Type B pancreatic cell (in vitro differentiated cells): ENCODE data around the gene PAGE4. TPM values are rescaled to one million over a fixed set of nuclear protein-coding genes. Genes with fewer than 3 reads are reported as not detected.

Experiments used
- DNase-seq: peaks from one replicate; pipeline ENCODE4 v3.0.0; 2021; ENCODE audit warnings: mixed read lengths; ENCODE audit not compliant: unreplicated experiment; ENCODE audit errors: extremely low spot score
- H3K27ac Mint-ChIP-seq: 2 replicates; pipeline ENCODE4 v1.8.0; 2021; ENCODE audit warnings: mild to moderate bottlenecking, mixed read lengths
- H3K27me3 Mint-ChIP-seq: 2 replicates; pipeline ENCODE4 v1.8.0; 2021; ENCODE audit warnings: mixed read lengths
- H3K36me3 Mint-ChIP-seq: 2 replicates; pipeline ENCODE4 v1.8.0; 2021; ENCODE audit warnings: mixed read lengths
- H3K4me1 Mint-ChIP-seq: one replicate; pipeline ENCODE4 v1.8.0; 2021; ENCODE audit warnings: mixed read lengths; ENCODE audit not compliant: unreplicated experiment
- H3K4me3 Mint-ChIP-seq: 2 replicates; pipeline ENCODE4 v1.8.0; 2021; ENCODE audit warnings: mild to moderate bottlenecking, mixed read lengths
- H3K9me3 Mint-ChIP-seq: 2 replicates; pipeline ENCODE4 v1.8.0; 2021; ENCODE audit warnings: mixed read lengths
- CTCF ChIP-seq: fragments of 200-600 bp; sonication (generic); conservative IDR thresholded peaks from 2 replicates; pipeline ENCODE4 v1.5.0; 2021; ENCODE audit warnings: antibody characterized with exemption, mild to moderate bottlenecking
- total RNA-seq: library from RNA; stranded (reverse); gene quantifications from 2 replicates; pipeline ENCODE4 v1.2.1, GENCODE V29; 2021; ENCODE audit warnings: low replicate concordance

Gene PAGE4
- total RNA-seq, 1 donor from 2014 or later, result not detected

DNA sequence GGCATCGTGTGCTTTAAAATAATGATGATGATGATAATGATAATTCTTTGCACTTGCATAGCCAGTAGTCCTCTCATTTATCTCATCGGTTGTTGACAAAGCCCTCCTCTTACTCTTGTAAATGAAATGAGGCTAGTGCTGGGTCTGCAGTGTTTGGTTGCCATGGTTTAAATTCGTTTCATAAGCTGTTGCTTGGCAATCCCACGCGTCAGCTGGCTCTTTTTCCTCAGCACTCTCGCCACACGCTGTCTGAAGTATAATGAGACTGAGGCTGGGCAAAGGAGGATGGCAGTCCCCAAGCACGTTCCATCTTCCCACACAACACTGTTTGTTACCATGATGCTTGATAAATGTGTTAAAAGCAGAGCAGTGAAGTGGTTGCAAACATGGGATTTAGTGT, 15.5 kb downstream of the PAGE4 start:
- no peak for DNase-seq
- Mint-ChIP-seq H3K27me3 (no peaks in the 10 kb centered on the region), H3K36me3 (no peaks in the 10 kb centered on the region), H3K4me3 (no peak overlapping the region), H3K27ac (no peak overlapping the region), H3K4me1 (peaks cover 6% of the 10 kb centered on the region), H3K9me3 (no peaks in the 10 kb centered on the region)
- no peak for TF ChIP-seq CTCF

DNA sequence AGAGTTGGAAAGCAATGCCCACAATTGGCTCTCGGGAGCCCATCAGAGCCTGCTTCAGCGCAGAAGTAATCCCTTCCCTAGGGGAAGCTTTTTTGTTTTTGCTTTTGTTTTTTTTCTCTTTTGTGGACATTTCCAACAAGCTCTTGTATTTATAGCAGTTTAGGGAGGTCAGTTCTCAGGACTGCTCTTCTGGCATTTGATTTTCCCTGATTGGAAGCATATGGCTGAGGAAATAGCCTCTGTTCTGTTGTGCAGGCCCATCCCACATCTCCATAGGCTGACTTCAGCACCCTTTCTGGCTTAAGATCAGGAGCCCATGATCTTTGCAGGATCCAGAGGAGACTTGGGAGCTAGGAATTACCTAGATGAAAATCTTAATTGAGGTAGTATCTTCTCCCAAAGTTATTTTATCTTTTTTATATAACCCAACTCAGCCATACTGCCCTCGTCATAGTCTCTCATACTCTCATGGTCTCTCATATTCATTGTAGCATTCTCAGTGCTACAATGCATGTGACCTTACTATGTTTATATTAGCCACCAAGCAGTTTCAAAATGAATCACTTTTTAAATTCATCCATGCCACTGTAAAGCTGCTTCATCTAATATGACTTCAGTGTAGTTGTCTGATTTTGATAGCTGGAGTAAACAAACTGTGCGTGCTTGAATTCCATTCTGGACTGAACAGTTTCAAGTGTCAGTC, 16.7 kb downstream of the PAGE4 start:
- H3K4me3 Mint-ChIP-seq, result no peak overlapping the region
- no peak overlapping the region for H3K27ac Mint-ChIP-seq
- DNase-seq, result no peak
- no peaks in the 10 kb centered on the region for H3K27me3 Mint-ChIP-seq
- no peaks in the 10 kb centered on the region for H3K36me3 Mint-ChIP-seq
- peaks cover 6% of the 10 kb centered on the region for H3K4me1 Mint-ChIP-seq
- H3K9me3 Mint-ChIP-seq, result no peaks in the 10 kb centered on the region
- no peak for TF ChIP-seq CTCF

GRCh38 chrX:49846522-49846921, 17.4 kb downstream of the PAGE4 start:
- Mint-ChIP-seq H3K4me1 (peaks cover 6% of the 10 kb centered on the region), H3K36me3 (no peaks in the 10 kb centered on the region), H3K9me3 (no peaks in the 10 kb centered on the region)

DNA sequence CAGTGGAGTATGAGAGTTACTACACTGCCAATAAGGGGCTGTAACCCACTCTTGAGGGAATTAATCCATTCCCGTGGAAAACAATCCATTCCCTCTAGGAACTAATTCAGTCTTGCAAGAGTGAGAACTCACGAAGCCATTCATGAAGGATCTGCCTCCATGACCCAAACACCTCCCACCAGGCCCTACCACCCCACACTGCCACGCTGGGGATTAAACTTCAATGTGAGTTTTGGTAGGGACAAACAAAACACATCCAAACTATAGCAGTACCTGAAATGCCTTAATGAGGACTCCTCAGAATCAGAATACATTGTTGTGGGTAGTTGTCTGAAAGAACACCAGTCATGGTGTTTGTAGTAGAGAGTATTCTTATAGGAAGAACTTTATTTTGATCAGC, 19.2 kb downstream of the PAGE4 start:
- no peak overlapping the region for H3K27ac Mint-ChIP-seq
- no peaks in the 10 kb centered on the region for H3K27me3 Mint-ChIP-seq
- H3K4me1 Mint-ChIP-seq, result peaks cover 6% of the 10 kb centered on the region
- DNase-seq, result no peak
- no peak overlapping the region for H3K4me3 Mint-ChIP-seq
- H3K9me3 Mint-ChIP-seq, result no peaks in the 10 kb centered on the region
- no peak for TF ChIP-seq CTCF
- no peaks in the 10 kb centered on the region for H3K36me3 Mint-ChIP-seq

More at GRCh38 chrX:49846522-49846921, 17.4 kb downstream of the PAGE4 start:
- no peaks in the 10 kb centered on the region for H3K27me3 Mint-ChIP-seq
- TF ChIP-seq CTCF, result no peak
- no peak overlapping the region for H3K27ac Mint-ChIP-seq
- H3K4me3 Mint-ChIP-seq, result no peak overlapping the region
- no peak for DNase-seq

GRCh38 chrX:49850028-49850427, 20.9 kb downstream of the PAGE4 start:
- Mint-ChIP-seq H3K9me3 (no peaks in the 10 kb centered on the region), H3K4me1 (peaks cover 6% of the 10 kb centered on the region), H3K4me3 (no peak overlapping the region), H3K27me3 (no peaks in the 10 kb centered on the region), H3K36me3 (no peaks in the 10 kb centered on the region), H3K27ac (no peak overlapping the region)
- no peak for TF ChIP-seq CTCF
- DNase-seq, result no peak
